AG08395 (cell line): ENCODE data around the gene AHCYL2.
"Not testable (repeated sequence)": the region's sequence is repeated elsewhere in the genome, so short reads cannot be mapped to it uniquely, and the experiment has no call there.

Experiments used
- DNase-seq: peaks from one replicate; pipeline ENCODE4 v3.0.0; 2012; ENCODE audit warnings: mixed read lengths, low spot score

AHCYL2 gene

GRCh38 chr7:129209067-129209926, 15.5 kb upstream of the AHCYL2 start:
- no peak for DNase-seq

GRCh38 chr7:129210256-129210988, 14.4 kb upstream of the AHCYL2 start:
- DNase-seq: peak; percentile 84

DNA sequence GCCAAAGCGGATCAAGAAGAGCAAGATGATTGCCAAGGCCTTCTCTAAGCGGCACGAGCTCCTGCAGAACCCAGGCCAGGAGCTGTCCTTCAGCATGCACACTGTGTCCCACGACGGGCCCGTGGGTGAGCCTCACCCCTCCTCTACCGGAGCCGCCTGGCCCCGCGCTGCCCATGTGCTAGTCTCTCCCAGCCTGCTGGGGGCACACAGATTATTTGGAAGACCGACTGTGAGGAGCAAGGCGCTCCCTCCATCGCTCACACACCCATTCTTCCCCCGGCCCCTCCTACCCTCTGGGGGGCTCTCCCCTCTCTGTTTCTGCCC, 13.9 kb upstream of the AHCYL2 start:
- no peak for DNase-seq

DNA sequence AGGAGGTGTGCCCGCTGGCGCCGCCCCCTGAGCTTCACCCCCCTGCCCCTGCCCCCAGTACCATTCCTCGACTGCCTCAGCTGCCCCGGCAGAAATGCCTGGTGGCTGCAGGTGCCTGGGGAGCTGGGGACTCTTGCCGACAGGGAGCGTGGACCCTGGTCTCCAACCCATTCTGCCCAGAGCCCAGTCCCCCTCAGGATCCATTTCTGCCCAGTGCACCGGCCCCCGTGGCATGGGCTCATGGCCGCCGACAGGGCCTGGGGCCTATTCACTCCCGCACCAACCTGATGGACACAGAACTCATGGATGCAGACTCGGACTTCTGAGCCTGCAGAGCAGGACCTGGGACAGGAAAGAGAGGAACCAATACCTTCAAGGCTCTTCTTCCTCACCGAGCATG, 12.7 kb upstream of the AHCYL2 start:
- DNase-seq: no peak

DNA sequence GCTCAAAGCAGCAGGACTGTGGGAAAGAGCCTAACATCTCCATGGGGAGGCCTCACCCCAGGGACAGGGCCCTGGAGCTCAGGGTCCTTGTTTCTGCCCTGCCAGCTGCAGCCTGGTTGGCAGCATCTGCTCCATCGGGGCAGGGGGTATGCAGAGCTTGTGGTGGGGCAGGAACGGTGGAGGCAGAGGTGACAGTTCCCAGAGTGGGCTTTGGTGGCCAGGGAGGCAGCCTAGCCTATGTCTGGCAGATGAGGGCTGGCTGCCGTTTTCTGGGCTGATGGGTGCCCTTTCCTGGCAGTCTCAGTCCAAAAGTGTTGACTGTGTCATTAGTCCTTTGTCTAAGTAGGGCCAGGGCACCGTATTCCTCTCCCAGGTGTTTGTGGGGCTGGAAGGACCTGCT, 12.2 kb upstream of the AHCYL2 start:
- DNase-seq: no peak

GRCh38 chr7:129213828-129214227, 11.0 kb upstream of the AHCYL2 start:
- DNase-seq: no peak

DNA sequence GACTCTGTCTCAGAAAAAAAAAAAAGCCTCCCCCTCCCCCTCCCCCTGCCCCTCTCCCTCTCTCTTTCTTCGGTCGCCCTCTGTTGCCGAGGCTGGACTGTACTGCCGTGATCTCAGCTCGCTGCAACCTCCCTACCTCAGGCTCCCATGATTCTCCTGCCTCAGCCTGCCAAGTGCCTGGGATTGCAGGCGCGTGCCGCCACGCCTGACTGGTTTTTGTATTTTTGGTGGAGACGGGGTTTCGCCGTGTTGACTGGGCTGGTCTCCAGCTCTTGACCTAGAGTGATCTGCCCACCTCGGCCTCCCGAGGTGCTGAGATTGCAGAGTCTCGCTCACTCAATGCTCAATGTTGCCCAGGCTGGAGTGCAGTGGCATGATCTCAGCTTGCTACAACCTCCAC, 9.1 kb upstream of the AHCYL2 start:
- not testable (repeated sequence) for DNase-seq

DNA sequence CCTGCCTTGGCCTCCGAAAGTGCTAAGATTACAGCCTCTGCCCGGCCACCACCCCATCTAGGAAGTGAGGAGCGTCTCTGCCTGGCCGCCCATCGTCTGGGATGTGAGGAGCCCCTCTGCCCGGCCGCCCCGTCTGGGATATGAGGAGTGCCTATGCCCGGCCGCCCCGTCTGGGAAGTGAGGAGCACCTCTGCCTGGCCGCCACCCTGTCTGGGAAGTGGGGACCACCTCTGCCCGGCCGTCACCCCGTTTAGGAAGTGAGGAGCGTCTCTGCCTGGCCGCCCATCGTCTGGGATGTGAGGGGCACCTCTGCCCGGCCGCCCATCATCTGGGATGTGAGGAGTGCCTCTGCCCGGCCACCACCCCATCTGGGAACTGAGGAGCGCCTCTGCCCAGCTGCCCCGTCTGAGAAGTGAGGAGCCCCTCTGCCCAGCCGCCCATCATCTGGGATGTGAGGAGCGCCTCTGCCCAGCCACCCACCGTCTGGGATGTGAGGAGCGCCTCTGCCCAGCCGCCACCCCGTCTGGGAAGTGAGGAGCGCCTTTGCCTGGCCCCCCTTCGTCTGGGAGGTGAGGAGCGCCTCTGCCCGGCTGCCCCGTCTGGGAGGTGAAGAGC, 8.6 kb upstream of the AHCYL2 start:
- DNase-seq: not testable (repeated sequence)

GRCh38 chr7:129216821-129217416, 7.9 kb upstream of the AHCYL2 start:
- DNase-seq: not testable (repeated sequence)

DNA sequence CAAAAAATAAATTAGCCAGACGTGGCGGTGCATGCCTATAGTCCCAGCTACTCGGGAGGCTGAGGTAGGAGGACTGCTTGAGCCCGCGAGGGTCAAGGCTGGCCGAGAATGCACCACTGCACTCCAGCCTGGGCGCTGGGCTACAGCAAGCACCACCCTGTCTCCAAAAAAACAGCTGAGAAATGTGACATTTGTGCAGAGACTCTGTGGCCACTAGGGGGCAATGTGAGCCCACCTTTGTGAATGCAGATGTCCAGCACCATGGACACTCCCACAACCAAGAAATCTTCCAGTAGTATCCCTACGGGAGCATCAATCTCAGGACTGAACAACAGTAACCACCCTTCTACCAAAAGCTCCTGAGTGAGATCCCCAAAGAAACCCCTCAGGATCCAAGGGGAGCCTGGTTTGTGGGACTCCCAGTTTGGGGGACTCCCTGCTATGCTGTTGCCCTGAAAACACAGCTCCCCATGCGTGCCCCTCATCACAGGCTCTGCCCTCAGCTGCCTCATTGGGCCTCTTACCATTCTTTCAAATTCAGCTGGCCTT, 6.2 kb upstream of the AHCYL2 start:
- peak; percentile 89 for DNase-seq

DNA sequence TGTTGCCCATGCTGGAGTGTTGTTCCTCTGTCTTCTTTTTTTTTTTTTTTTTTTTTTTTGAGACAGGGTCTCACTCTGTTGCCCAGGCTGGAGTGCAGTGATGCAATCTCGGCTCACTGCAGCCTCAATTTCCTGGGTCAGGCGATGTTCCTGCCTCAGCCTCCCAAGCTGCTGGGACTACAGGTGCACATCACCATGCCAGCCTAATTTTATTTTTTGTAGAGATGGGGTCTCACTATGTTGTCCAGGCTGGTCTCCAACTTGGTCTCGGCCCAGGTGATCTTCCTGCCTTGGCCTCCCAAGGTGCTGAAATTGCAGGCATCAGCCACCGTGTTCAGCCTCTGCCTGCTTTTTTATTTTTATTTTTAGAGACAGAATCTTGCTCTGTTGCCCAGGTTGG, 5.7 kb upstream of the AHCYL2 start:
- DNase-seq: not testable (repeated sequence)

DNA sequence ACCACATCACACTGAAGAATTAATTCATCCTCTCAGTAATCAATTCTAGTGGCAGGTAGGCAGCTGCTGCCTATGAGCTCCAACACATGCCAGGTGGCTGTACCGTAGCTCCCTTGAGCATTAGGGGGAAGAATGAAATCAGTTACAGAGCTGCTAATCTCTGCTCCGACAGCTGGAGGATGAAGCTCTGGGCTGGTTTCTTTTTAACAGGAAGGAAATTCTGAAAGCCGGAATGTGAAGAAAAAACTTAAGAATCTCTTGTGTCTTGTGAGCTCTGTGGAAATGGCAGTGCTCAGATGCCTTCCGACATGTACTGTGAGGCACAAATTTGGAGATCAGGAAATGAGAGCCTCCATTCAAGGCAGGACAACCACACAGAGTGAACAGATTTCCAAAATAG, 2.8 kb upstream of the AHCYL2 start:
- DNase-seq: no peak

- peak; percentile 22 for DNase-seq
Measured at GRCh38 chr7:129225206-129225930, 538 bp downstream of the AHCYL2 start.

GRCh38 chr7:129225931-129226572, 1.2 kb downstream of the AHCYL2 start:
- DNase-seq: no peak

- no peak for DNase-seq
Measured at GRCh38 chr7:129227646-129228578, 3.1 kb downstream of the AHCYL2 start.

GRCh38 chr7:129228633-129229032, 3.8 kb downstream of the AHCYL2 start:
- no peak for DNase-seq

DNA sequence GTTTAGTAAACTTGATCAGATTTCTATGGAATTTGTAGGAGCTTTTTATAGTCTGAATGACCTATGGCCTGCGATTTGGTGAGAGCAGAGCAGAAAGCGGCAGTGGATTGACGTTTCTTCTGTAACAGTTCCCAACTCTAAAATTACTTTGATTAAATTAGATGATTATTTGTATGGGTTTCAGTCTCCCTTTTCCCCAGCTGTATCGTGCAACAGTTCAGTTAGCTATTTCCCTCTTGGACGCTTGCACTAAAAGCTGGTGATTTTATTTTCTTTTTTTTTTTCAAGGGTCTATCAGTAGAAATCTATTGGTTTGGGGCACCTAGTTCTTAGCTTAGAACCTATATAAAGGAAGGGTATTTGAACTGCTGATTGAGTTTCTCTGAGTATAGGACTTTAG, 6.8 kb downstream of the AHCYL2 start:
- no peak for DNase-seq

DNA sequence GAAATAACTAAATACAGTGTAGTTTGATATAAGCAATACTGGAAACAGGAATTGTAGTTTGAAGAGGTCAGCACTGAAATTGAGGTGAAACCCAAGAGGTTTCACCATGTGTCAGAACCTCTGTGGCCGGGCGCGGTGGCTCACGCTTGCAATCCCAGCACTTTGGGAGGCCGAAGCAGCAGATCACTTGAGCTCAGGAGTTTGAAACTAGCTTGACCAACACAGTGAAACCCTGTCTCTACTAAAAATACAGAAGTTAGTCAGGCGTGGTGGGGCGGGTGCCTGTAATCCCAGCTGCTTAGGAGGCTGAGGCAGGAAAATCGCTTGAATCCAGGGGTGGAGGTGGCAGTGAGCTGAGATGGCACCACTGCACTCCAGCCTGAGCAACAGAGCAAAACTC, 13.7 kb downstream of the AHCYL2 start:
- no peak for DNase-seq

- DNase-seq: no peak
Measured at GRCh38 chr7:129240119-129240820, 15.4 kb downstream of the AHCYL2 start.
